Endothelial cell of umbilical vein (primary cell): ENCODE results near the gene ALDH3A2. TPM values are rescaled to one million over a fixed set of nuclear protein-coding genes. Genes with fewer than 3 reads are reported as not detected.

Experiments
- BruUV-seq: library from RNA; stranded (reverse); fragments of 400-500 nt; replicated peaks from 2 replicates; lab custom pipeline; 2021; lab: Mats Ljungman, UMichigan
- CTCF ChIA-PET: fragments of 300-600, 350-600 bp; sonication (Branson Sonifier 250); formaldehyde crosslinking; loops from one replicate; lab custom pipeline; 2021; ENCODE audit warnings: antibody characterized with exemption, inconsistent platforms; lab: Charles Lee
- POLR2A ChIA-PET: fragments of 300-600, 350-600 bp; sonication (Branson Sonifier 250); formaldehyde crosslinking; loops from one replicate; lab custom pipeline; 2021; ENCODE audit warnings: antibody characterized with exemption, inconsistent platforms; lab: Charles Lee
- DNase-seq: peaks from one replicate; pipeline ENCODE4 v3.0.0-alpha.2; 2011; ENCODE audit warnings: low read depth, low spot score
- FAIRE-seq: peaks from 2 replicates; lab custom pipeline; 2011; peaks lifted over from hg19 to GRCh38; lab: Jason Lieb, UNC
- H2AFZ ChIP-seq: 2 replicates; pipeline ENCODE4 v1.6.0; 2012; ENCODE audit warnings: low read depth, low read length, control low read depth, inconsistent platforms
- H3K27ac ChIP-seq: 2 replicates; pipeline ENCODE4 v1.5.1; 2011; ENCODE audit warnings: low read depth, mild to moderate bottlenecking, control low read depth, low read length, moderate library complexity; ENCODE audit not compliant: insufficient read depth
- H3K27me3 ChIP-seq, 2 experiments: 2 replicates each; pipeline versions ENCODE4 v1.6.0 to v1.6.1; 2011; ENCODE audit warnings: low read length in 2 of 2, mixed read lengths in 1 of 2; ENCODE audit not compliant: control insufficient read depth in 2 of 2, insufficient read depth in 2 of 2
- H3K36me3 ChIP-seq, 2 experiments: 2 replicates in 1 of 2; 3 replicates in 1 of 2; pipeline ENCODE4 v1.5.1; 2011; ENCODE audit warnings: low read length in 2 of 2, mild to moderate bottlenecking in 1 of 2, moderate library complexity in 1 of 2; ENCODE audit not compliant: control insufficient read depth in 2 of 2, insufficient read depth in 2 of 2; ENCODE audit errors: extremely low read depth in 1 of 2
- H3K4me1 ChIP-seq: 3 replicates; pipeline ENCODE4 v1.5.1; 2011; ENCODE audit warnings: mild to moderate bottlenecking, low read length; ENCODE audit not compliant: control insufficient read depth, insufficient read depth; ENCODE audit errors: extremely low read depth
- H3K4me2 ChIP-seq: 2 replicates; pipeline ENCODE4 v1.6.1; 2011; ENCODE audit warnings: low read length, control low read depth, mixed read lengths; ENCODE audit not compliant: insufficient read depth
- H3K4me3 ChIP-seq, 3 experiments: fragments of 200-600 bp in 1 of 3; sonication (generic), shearing (Covaris generic) in 1 of 3; replicated peaks in 1 of 3; 2 replicates each; pipeline ENCODE4 v1.5.1; 2011 to 2016; ENCODE audit warnings: control low read depth in 3 of 3, low read length in 3 of 3, mild to moderate bottlenecking in 2 of 3, inconsistent platforms in 1 of 3, low read depth in 1 of 3, moderate library complexity in 1 of 3; ENCODE audit not compliant: insufficient read depth in 1 of 3
- H3K79me2 ChIP-seq: 2 replicates; pipeline ENCODE4 v1.6.0; 2012; ENCODE audit warnings: low read length, inconsistent platforms; ENCODE audit not compliant: control insufficient read depth, insufficient read depth
- H3K9ac ChIP-seq: replicated peaks from 2 replicates; pipeline ENCODE3; 2011; ENCODE audit warnings: low read length, control low read depth; ENCODE audit not compliant: insufficient read depth; ENCODE audit errors: extremely low read depth
- H3K9me1 ChIP-seq: replicated peaks from 3 replicates; pipeline ENCODE4 v1.6.0; 2011; ENCODE audit warnings: mild to moderate bottlenecking, low read length; ENCODE audit not compliant: control insufficient read depth, insufficient read depth; ENCODE audit errors: extremely low read depth
- H3K9me3 ChIP-seq: replicated peaks from 2 replicates; pipeline ENCODE4 v1.5.1; 2012; ENCODE audit warnings: low read length, inconsistent platforms; ENCODE audit not compliant: control insufficient read depth, insufficient read depth
- H4K20me1 ChIP-seq: replicated peaks from 2 replicates; pipeline ENCODE3; 2011; ENCODE audit warnings: mild to moderate bottlenecking, low read length; ENCODE audit not compliant: control insufficient read depth, insufficient read depth; ENCODE audit errors: extremely low read depth
- EZH2 ChIP-seq: IDR thresholded peaks from 2 replicates; pipeline ENCODE4 v1.6.1; 2012; ENCODE audit warnings: borderline replicate concordance, low read depth, mild to moderate bottlenecking, moderate library complexity, low read length, inconsistent platforms; ENCODE audit not compliant: severe bottlenecking
- FOS ChIP-seq: IDR thresholded peaks from 2 replicates; pipeline ENCODE4 v1.6.1; 2011; ENCODE audit warnings: mild to moderate bottlenecking, low read length, moderate library complexity, borderline replicate concordance; ENCODE audit not compliant: insufficient read depth
- GATA2 ChIP-seq: IDR thresholded peaks from 2 replicates; pipeline ENCODE4 v1.7.0; 2011; ENCODE audit warnings: low read depth, mild to moderate bottlenecking, moderate library complexity, mixed read lengths, low read length; ENCODE audit not compliant: insufficient read length, insufficient read depth
- JUN ChIP-seq: IDR thresholded peaks from 2 replicates; pipeline ENCODE4 v1.6.1; 2011; ENCODE audit warnings: borderline replicate concordance, low read depth; ENCODE audit not compliant: insufficient read length, insufficient read depth
- MYC ChIP-seq: IDR thresholded peaks from one replicate; pipeline ENCODE4 v1.6.1; 2011; ENCODE audit warnings: mild to moderate bottlenecking, low read depth, low read length
- POLR2A ChIP-seq: IDR thresholded peaks from 2 replicates; pipeline ENCODE4 v1.6.1; 2012; ENCODE audit warnings: low read depth, mild to moderate bottlenecking, control low read depth, low read length
- POLR2AphosphoS5 ChIP-seq: IDR thresholded peaks from 2 replicates; pipeline ENCODE4 v1.6.1; 2012; ENCODE audit warnings: low read depth, mild to moderate bottlenecking, control low read depth, low read length, moderate library complexity; ENCODE audit not compliant: insufficient read depth
- dilution Hi-C: fragments of 300-500 bp; cut with MboI; formaldehyde crosslinking; loops from one replicate; pipeline ENCODE4 v1.15.0; 2019; ENCODE audit warnings: low sequenced_read_pairs; ENCODE audit not compliant: extremely low pct_ligation_motif_present
- intact Hi-C: fragments of 100-400 bp; cut with micrococcal nuclease; formaldehyde crosslinking; loops from one replicate; pipeline ENCODE4 v1.10.0; 2022
- polyA plus RNA-seq, 4 experiments: library from polyadenylated mRNA; depleted of rRNA in 3 of 4; stranded (reverse) in 3 of 4; unstranded in 1 of 4; fragments of >200 nt; gene quantifications; 2 replicates each; pipeline versions ENCODE4 v1.2.1 to v1.2.3, GENCODE V29; 2011 to 2012; ENCODE audit warnings: missing spikeins in 1 of 4
- total RNA-seq: library from RNA; stranded (reverse); gene quantifications from 2 replicates; pipeline ENCODE4 v1.2.3, GENCODE V29; 2021
- TF ChIP-seq, protein P1 (sequence below): IDR thresholded peaks from 2 replicates; pipeline ENCODE4 v1.6.1; 2011; ENCODE audit not compliant: insufficient read depth, insufficient read length
- TF ChIP-seq, protein P2 (sequence below), 2 donors: IDR thresholded peaks; 1 replicate in 1 of 2; 2 replicates in 1 of 2; pipeline ENCODE4 v1.5.1; 2011; ENCODE audit warnings: low read length in 2 of 2, mild to moderate bottlenecking in 2 of 2, moderate library complexity in 2 of 2, control low read depth in 1 of 2, inconsistent platforms in 1 of 2, low read depth in 1 of 2; ENCODE audit not compliant: insufficient read depth in 1 of 2; ENCODE audit errors: extremely low read depth in 1 of 2

The ALDH3A2 gene
- total and polyA plus RNA-seq, 2 donors (not counting 3 experiments of a cell fraction or from before 2014, with no cell fraction given): 16.7 to 36.5 TPM

DNA sequence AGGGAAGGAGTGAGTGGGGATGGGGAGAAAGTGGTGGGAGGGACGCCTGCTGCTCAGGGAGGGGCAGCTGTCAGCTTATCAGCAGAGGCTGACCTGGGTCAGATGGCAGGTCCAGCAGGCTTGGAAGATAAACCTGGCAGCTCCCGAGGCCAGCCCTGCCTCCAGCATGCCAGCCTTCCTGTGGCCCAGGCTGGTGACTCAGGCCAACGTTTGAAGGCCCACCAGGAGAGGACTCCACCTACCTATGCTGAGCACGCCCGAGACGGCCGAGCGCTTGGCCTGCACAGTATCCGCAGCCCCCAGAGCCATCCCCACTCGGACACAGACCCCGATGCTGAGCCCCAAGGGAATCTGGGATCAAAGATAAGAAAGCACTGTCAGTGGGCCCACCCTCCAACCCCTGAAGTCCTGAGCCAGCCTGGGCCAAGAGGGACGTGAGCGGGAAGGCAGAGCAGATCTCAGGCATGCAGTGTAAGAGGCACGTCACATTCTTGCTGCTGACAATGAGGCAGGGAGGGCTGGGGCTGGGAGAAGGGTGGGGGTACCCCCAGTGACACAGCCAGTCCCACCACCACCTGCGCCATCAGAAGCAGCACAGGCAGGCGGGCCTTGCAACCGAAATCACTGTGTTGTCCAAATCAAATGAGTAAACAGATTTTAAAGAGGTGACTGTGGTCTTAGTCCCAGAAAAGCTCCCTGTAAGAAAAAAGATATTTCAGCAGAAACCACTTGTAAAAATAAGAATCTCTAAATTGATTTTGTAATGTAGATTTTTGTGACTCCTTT, 55.5 kb downstream of the ALDH3A2 start:
- no peaks in the 10 kb centered on the region for H3K36me3 ChIP-seq
- BruUV-seq: no TSS peak

DNA sequence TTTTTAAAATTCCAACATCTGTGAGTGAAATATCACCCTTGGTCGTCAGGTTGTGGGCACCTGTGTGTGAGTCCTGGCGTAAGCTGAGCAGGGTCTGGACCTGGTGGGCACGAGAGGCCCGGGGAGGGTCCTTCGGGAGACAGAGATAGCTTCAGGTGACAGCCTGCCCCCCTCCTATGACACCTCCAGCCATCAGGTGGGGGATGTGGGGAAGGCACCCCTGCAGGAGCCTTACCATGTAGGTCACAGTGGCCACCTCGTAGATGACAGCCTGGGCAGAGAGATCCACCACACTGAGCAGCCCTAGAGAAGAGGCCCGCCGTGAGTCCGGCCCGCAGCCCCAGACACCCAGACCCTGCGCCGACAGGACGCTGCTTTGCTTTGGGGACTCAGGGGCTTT, 56.6 kb downstream of the ALDH3A2 start:
- H3K36me3 ChIP-seq: no peaks in the 10 kb centered on the region
- H3K4me3 ChIP-seq: no peak overlapping the region
- intact Hi-C loops (no loop called here), dilution Hi-C loops (no loop called here)
- no peaks in the 10 kb centered on the region for H3K9me1 ChIP-seq
- TF ChIP-seq, protein P1, sequence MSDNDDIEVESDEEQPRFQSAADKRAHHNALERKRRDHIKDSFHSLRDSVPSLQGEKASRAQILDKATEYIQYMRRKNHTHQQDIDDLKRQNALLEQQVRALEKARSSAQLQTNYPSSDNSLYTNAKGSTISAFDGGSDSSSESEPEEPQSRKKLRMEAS: no peak
- TF ChIP-seq POLR2A (no peak), EZH2 (no peak), JUN (no peak), GATA2 (no peak), FOS (no peak), MYC (no peak), POLR2AphosphoS5 (no peak)
- TF ChIP-seq, protein P2, sequence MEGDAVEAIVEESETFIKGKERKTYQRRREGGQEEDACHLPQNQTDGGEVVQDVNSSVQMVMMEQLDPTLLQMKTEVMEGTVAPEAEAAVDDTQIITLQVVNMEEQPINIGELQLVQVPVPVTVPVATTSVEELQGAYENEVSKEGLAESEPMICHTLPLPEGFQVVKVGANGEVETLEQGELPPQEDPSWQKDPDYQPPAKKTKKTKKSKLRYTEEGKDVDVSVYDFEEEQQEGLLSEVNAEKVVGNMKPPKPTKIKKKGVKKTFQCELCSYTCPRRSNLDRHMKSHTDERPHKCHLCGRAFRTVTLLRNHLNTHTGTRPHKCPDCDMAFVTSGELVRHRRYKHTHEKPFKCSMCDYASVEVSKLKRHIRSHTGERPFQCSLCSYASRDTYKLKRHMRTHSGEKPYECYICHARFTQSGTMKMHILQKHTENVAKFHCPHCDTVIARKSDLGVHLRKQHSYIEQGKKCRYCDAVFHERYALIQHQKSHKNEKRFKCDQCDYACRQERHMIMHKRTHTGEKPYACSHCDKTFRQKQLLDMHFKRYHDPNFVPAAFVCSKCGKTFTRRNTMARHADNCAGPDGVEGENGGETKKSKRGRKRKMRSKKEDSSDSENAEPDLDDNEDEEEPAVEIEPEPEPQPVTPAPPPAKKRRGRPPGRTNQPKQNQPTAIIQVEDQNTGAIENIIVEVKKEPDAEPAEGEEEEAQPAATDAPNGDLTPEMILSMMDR (IDR thresholded peaks at IDR 0.05; ENCODE audit: extremely low read depth in 1 of 2, insufficient read depth in 1 of 2, low read depth in 1 of 2, low read length in 2 of 2): no peak
- no peak overlapping the region for H2AFZ ChIP-seq
- ChIA-PET CTCF (interaction anchor here (1.8 kb wide), 1 partner anchor 57 kb away, joined by 8 read pairs; no protein-coding TSS in a partner anchor), POLR2A (no interaction called here)
- no peak overlapping the region for H3K9ac ChIP-seq
- no peaks in the 10 kb centered on the region for H3K9me3 ChIP-seq
- H3K27me3 ChIP-seq: no peaks in the 10 kb centered on the region
- H3K27ac ChIP-seq: no peak overlapping the region
- no peaks in the 10 kb centered on the region for H3K4me1 ChIP-seq
- H3K79me2 ChIP-seq: no peaks in the 10 kb centered on the region
- DNase-seq (no peak), FAIRE-seq (no peak)
- BruUV-seq: no TSS peak
- no peaks in the 10 kb centered on the region for H4K20me1 ChIP-seq
- no peak overlapping the region for H3K4me2 ChIP-seq

More for the DNA sequence above, 55.5 kb downstream of the ALDH3A2 start:
- CTCF ChIA-PET: interaction anchor here (1.1 to 1.8 kb wide), 2 partner anchors 33 to 58 kb away, joined by 3 to 8 read pairs; no protein-coding TSS in a partner anchor
- Histone ChIP-seq H3K9ac (no peak overlapping the region), H3K27ac (no peak overlapping the region), H3K9me3 (no peaks in the 10 kb centered on the region), H3K9me1 (no peaks in the 10 kb centered on the region), H3K4me1 (no peaks in the 10 kb centered on the region), H3K4me2 (no peak overlapping the region), H2AFZ (no peak overlapping the region), H4K20me1 (no peaks in the 10 kb centered on the region), H3K79me2 (no peaks in the 10 kb centered on the region), H3K27me3 (no peaks in the 10 kb centered on the region), H3K4me3 (no peak overlapping the region)
- DNase-seq: no peak
- POLR2A ChIA-PET: no interaction called here
- intact Hi-C loops (no loop called here), dilution Hi-C loops (no loop called here)
- TF ChIP-seq JUN (no peak), POLR2A (no peak), FOS (no peak), POLR2AphosphoS5 (no peak)
- FAIRE-seq: no peak
